Measurements from ENCODE around the gene BPIFB2. TPM values are rescaled to one million over a fixed set of nuclear protein-coding genes. Genes with fewer than 3 reads are reported as not detected.

Gene BPIFB2
- total and polyA plus RNA-seq, 2 donors from 2014 or later, result not detected

DNA sequence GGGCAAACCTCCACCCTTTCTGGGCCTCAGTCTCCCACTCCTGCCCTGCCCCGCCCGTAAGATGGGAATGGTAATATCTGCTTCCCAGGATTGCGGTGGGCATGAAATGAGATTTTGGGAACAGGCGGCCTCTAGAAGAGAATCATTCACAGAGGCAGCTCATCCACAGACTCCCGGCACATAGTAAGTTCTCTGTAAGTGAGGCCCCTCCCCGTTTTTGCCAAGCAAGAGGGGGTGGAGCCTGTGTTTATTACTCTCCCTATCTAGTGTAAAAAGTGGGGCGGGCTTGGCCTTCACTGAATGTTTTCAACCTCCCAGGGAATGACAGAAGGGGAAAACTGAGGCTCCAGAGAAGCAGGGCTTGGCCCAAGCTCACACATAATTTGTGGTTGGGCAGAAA lies 23.3 kb upstream of the BPIFB2 start:
- TF ChIP-seq, protein P1, sequence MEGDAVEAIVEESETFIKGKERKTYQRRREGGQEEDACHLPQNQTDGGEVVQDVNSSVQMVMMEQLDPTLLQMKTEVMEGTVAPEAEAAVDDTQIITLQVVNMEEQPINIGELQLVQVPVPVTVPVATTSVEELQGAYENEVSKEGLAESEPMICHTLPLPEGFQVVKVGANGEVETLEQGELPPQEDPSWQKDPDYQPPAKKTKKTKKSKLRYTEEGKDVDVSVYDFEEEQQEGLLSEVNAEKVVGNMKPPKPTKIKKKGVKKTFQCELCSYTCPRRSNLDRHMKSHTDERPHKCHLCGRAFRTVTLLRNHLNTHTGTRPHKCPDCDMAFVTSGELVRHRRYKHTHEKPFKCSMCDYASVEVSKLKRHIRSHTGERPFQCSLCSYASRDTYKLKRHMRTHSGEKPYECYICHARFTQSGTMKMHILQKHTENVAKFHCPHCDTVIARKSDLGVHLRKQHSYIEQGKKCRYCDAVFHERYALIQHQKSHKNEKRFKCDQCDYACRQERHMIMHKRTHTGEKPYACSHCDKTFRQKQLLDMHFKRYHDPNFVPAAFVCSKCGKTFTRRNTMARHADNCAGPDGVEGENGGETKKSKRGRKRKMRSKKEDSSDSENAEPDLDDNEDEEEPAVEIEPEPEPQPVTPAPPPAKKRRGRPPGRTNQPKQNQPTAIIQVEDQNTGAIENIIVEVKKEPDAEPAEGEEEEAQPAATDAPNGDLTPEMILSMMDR (IDR thresholded peaks at IDR 0.05; ENCODE audit: borderline replicate concordance, extremely low read depth, insufficient read depth), result no peak
- intact Hi-C loops (cut with DNase I), result no loop called here
- H3K4me1 ChIP-seq (ENCODE audit: control insufficient read depth in 2 of 3, insufficient read depth in 2 of 3, low read depth in 1 of 3, low read length in 3 of 3), result no peaks in the 10 kb centered on the region
- H3K27ac ChIP-seq (ENCODE audit: low read depth in 2 of 2, low read length in 2 of 2), result no peak overlapping the region
- FAIRE-seq (no peak), DNase-seq (no peak)
- H3K9ac ChIP-seq (ENCODE audit: low read length in 3 of 3), result no peak overlapping the region
- H3K9me3 ChIP-seq (ENCODE audit: control insufficient read depth in 2 of 3, insufficient read depth in 1 of 3, low read length in 3 of 3), result no peaks in the 10 kb centered on the region
- H3K4me3 ChIP-seq (ENCODE audit: low read length in 3 of 3), result no peak overlapping the region
- H3K27me3 ChIP-seq (ENCODE audit: control insufficient read depth, insufficient read depth, low read length), result no peaks in the 10 kb centered on the region
- H3K36me3 ChIP-seq (ENCODE audit: control insufficient read depth in 2 of 3, insufficient read depth in 3 of 3, low read length in 3 of 3), result no peaks in the 10 kb centered on the region

- Histone ChIP-seq H3K4me3 (ENCODE audit: low read length in 3 of 3) (no peak overlapping the region), H3K27ac (ENCODE audit: low read depth in 2 of 2, low read length in 2 of 2) (no peak overlapping the region), H3K9ac (ENCODE audit: low read length in 3 of 3) (no peak overlapping the region), H3K9me3 (ENCODE audit: control insufficient read depth in 2 of 3, insufficient read depth in 1 of 3, low read length in 3 of 3) (no peaks in the 10 kb centered on the region), H3K4me1 (ENCODE audit: control insufficient read depth in 2 of 3, insufficient read depth in 2 of 3, low read depth in 1 of 3, low read length in 3 of 3) (no peaks in the 10 kb centered on the region), H3K27me3 (ENCODE audit: control insufficient read depth, insufficient read depth, low read length) (no peaks in the 10 kb centered on the region), H3K36me3 (ENCODE audit: control insufficient read depth in 2 of 3, insufficient read depth in 3 of 3, low read length in 3 of 3) (no peaks in the 10 kb centered on the region)
- intact Hi-C loops (cut with DNase I), result no loop called here
- TF ChIP-seq, protein P1 (IDR thresholded peaks at IDR 0.05; ENCODE audit: borderline replicate concordance, extremely low read depth, insufficient read depth), result no peak
- DNase-seq (no peak), FAIRE-seq (no peak)
Measured at GRCh38 chr20:32984631-32985354, 22.7 kb upstream of the BPIFB2 start.

- Histone ChIP-seq H3K4me1 (ENCODE audit: control insufficient read depth in 2 of 3, insufficient read depth in 2 of 3, low read depth in 1 of 3, low read length in 3 of 3) (no peaks in the 10 kb centered on the region), H3K9me3 (ENCODE audit: control insufficient read depth in 2 of 3, insufficient read depth in 1 of 3, low read length in 3 of 3) (no peaks in the 10 kb centered on the region), H3K9ac (ENCODE audit: low read length in 3 of 3) (no peak overlapping the region), H3K27ac (ENCODE audit: low read depth in 2 of 2, low read length in 2 of 2) (no peak overlapping the region), H3K36me3 (ENCODE audit: control insufficient read depth in 2 of 3, insufficient read depth in 3 of 3, low read length in 3 of 3) (no peaks in the 10 kb centered on the region), H3K27me3 (ENCODE audit: control insufficient read depth, insufficient read depth, low read length) (no peaks in the 10 kb centered on the region), H3K4me3 (ENCODE audit: low read length in 3 of 3) (no peak overlapping the region)
- intact Hi-C loops (cut with DNase I), result no loop called here
- TF ChIP-seq, protein P1 (IDR thresholded peaks at IDR 0.05; ENCODE audit: borderline replicate concordance, extremely low read depth, insufficient read depth), result no peak
- DNase-seq, result no peak
- FAIRE-seq, result no peak
Measured at GRCh38 chr20:32985596-32985995, 21.9 kb upstream of the BPIFB2 start.
